ENCODE results near the gene RPS27.

GRCh38 chr1:153962088-153963029, 28.2 kb upstream of the RPS27 start:
- no peak for TF ChIP-seq EZH2phosphoT487 (IDR thresholded peaks at IDR 0.05)
- TF ChIP-seq EZH2 (IDR thresholded peaks at IDR 0.05): no peak
- TF ChIP-seq, protein P1, sequence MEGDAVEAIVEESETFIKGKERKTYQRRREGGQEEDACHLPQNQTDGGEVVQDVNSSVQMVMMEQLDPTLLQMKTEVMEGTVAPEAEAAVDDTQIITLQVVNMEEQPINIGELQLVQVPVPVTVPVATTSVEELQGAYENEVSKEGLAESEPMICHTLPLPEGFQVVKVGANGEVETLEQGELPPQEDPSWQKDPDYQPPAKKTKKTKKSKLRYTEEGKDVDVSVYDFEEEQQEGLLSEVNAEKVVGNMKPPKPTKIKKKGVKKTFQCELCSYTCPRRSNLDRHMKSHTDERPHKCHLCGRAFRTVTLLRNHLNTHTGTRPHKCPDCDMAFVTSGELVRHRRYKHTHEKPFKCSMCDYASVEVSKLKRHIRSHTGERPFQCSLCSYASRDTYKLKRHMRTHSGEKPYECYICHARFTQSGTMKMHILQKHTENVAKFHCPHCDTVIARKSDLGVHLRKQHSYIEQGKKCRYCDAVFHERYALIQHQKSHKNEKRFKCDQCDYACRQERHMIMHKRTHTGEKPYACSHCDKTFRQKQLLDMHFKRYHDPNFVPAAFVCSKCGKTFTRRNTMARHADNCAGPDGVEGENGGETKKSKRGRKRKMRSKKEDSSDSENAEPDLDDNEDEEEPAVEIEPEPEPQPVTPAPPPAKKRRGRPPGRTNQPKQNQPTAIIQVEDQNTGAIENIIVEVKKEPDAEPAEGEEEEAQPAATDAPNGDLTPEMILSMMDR (IDR thresholded peaks at IDR 0.05): no peak

Measured in neural progenitor cell (in vitro differentiated cells).